G401.6 (cell line): ENCODE measurements around the gene ASAH2B.
"Not testable (repeated sequence)": the region's sequence is repeated elsewhere in the genome, so short reads cannot be mapped to it uniquely, and the experiment has no call there.

ENCODE experiments used
- FAIRE-seq: peaks from 2 replicates; lab custom pipeline; 2012; peaks lifted over from hg19 to GRCh38; lab: Jason Lieb, UNC

The ASAH2B gene

GRCh38 chr10:50739618-50740292 is at the start of gene ASAH2B:
Gene ASAH2B (plus strand): TSS chr10:50739936. CDS start chr10:50745131, 5,195 bp downstream.
- no peak for FAIRE-seq

DNA sequence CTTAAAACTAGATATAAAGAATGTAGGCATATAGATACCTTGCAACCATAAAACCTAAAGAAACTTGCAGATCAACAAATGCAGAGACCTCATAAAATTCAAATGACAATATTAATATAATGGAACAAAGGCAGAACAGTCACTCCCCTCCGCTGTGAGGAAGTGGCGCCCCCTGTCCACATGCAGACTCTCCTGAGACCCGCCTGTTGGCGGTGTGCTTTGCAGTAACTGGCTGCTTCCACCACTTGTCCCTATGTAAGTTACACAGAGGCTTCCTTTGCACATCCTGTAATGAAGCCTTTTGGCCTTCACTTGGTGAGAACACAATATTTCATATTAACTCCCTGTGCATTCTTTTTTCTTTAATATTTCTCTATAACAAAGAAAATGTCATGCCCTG is 41.9 kb upstream of the ASAH2B start:
- FAIRE-seq = not testable (repeated sequence)

GRCh38 chr10:50701947-50702346 is 37.8 kb upstream of the ASAH2B start:
- not testable (repeated sequence) for FAIRE-seq

GRCh38 chr10:50702997-50703396 is 36.7 kb upstream of the ASAH2B start:
- FAIRE-seq = not testable (repeated sequence)

DNA sequence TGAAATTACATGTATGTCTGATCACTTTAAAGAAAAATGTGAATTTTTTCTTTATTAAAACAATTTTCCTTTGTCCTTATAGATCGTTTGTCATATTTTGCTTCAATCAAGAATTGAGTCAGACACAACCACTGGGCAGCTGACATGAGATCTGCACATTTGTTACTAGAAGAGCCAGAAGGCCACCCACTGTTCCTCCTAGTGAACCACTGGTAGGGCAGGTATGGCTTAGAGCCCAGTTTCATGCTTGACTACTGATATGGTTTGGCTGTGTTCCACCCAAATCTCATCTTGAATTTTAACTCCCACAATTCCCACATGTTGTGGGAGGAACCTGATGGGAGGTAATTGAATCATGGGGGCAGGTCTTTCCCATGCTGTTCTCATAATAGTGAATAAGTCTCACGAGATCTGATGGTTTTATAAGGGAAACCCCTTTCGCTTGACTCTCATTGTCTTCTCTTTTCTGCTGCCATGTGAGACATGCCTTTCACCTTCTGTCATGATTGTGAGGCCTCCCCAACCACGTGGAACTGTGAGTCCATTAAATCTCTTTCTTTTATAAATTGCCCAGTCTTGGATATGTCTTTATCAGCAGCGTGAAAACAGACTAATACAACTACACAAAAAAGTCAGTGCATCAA is 35.2 kb upstream of the ASAH2B start:
- FAIRE-seq = not testable (repeated sequence)

DNA sequence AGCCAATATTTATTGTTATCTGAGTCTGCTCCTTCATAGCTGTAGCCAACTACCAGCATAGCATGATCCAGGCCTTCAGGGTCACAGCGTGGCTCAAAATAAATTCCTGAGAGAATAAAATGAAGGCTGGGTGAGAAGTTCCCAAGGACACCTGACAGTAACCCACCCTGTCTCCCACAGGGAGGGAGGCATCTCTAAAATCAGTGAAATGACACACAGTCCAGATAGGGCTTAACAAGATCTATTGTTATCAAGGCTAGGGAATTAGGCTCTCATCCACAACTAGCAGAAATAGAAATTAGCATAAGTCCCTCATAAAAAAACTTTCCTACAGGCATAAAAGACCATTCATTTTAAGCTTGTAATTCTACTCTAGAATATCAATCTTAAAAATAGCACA is 33.7 kb upstream of the ASAH2B start:
- FAIRE-seq = not testable (repeated sequence)

DNA sequence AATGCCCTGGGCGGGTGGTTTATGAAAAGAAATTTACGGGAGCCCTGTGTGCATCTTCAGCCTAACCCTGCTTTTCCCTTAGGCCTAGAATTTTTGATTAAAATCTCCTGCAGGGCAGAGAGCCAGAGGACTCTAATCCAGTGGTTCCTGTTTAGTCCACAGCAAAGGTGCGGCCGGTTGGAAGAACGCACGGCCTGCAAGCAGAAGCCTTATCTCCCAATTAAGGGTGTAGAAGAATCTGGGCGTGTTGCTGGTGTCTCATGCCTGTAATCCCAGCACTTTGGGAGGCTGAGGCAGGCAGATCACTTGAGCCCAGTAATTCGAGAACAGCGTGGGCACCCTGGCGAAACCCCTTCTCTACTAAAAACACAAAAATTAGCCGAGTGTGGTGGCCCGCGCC is 29.5 kb upstream of the ASAH2B start:
- not testable (repeated sequence) for FAIRE-seq

- FAIRE-seq = not testable (repeated sequence)
These were observed 15.9 kb upstream of the ASAH2B start for GRCh38 chr10:50723812-50724211.

DNA sequence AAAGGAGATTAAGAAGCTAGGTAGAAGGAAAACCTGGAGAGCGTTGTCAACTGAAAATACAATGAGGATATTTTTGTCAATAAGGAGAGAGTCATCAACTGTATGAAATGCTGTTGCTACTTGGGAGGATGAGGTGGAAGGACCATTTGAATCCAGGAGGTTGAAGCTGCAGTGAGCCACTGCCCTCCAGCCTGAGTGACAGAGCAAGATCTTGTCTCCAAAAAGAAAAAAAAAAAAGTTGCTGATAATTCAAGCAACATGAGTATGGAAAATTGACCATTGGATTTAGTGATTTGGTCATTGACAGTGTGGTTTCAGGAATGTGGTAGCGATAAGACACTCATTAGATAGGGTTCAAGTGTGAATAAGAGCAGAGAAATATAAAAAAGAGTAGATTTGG is 11.6 kb upstream of the ASAH2B start:
- FAIRE-seq = not testable (repeated sequence)

DNA sequence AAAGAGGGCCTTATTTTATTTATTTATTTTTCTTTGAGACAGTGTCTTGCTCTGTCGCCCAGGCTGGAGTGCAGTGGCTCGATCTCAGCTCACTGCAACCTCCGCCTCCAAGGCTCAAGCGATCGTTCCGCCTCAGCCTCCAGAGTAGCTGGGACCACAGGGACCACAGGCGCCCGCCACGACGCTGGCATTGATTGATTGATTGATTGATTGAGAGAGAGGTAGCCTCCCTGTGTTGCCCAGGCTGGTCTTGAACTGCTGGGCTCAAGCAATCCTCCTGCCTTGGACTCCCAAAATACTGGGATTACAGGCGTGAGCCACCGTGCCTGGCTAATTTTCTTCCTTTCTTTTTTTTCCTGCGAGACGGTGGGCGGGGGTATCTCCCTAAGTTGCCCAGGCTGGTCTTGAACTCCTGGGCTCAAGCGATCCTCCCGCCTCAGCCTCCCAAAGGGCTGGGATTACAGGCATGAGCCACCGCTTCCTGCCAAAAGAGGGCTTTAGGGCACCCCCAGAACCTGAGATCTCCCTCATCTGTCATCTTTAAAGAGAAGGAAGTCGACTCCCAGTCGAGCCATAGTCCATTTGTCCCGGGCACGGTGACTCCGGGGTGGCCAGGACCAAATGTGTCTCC is 634 bp upstream of the ASAH2B start:
- FAIRE-seq = not testable (repeated sequence)

- FAIRE-seq = no peak
These were observed 535 bp downstream of the ASAH2B start for GRCh38 chr10:50740293-50740648.

DNA sequence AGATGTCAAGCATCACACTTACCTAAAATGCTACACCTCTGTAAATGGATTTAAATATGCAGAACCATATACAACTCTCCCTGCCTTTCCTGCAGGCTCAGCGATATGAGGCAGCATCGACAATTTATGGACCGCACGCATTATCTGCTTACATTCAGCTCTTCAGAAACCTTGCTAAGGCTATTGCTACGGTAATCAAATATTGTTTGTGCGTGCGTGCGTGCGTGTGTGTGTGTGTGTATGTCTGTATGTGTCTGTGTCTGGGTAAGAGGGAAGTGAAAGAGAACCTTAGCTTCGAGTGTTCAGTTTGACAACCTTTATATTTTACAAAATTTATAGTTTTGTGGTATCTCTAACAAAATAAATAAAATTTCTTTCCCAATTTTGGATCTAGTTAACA is 3.1 kb downstream of the ASAH2B start:
- FAIRE-seq = not testable (repeated sequence)

DNA sequence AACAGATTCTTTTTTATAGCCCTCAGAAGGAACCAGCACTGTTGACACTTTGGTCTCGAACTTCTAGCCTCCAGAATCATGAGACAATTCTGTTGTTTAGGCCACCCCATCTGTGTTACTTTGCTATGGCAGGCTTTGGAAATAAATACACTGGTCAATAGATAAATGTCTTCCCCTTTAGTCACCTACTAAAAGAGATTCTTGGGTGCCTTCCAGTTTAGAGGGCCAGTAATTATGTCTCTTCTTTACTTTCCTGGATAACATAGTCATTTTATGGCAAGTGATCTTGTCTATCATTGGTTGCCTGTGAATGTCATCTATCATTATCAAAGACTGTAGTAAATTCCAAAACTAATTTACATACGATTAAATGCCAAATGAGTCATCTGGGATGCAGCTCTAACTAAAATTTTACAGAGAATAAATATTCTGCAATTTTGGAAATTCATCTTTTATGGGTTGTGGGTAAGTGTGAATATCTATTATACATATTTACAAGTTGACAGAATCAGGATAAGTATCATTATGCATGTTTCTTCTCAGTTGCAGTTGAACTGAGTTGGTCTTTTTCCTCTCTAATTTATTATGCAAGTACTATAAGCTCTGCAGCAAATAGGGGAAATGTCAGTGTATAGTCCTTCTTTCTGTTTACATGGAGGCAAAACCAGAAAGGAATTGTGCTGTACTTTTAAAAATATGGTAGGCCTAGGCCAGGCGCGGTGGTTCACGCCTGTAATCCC is 27.2 kb downstream of the ASAH2B start:
- FAIRE-seq = not testable (repeated sequence)

GRCh38 chr10:50772042-50772441 is 32.3 kb downstream of the ASAH2B start:
- not testable (repeated sequence) for FAIRE-seq

DNA sequence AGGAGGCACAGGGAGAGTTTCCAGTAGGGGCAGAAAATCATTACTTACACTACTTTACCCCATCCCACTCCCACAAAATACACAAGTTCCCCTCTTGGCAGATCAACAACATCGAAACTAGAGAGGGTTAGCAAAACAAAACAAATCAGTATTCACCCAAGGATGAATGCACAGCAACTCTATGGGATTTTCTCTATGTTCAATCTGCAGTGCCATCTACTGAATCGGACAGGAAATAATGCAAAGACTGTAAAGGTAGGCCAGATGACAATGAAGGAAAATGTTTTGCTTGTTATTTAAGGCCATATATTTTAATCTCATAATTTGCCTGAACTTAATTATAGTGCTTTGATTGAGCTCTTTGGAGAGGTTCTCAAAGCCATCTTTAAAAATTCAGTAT is 35.1 kb downstream of the ASAH2B start:
- FAIRE-seq = not testable (repeated sequence)

DNA sequence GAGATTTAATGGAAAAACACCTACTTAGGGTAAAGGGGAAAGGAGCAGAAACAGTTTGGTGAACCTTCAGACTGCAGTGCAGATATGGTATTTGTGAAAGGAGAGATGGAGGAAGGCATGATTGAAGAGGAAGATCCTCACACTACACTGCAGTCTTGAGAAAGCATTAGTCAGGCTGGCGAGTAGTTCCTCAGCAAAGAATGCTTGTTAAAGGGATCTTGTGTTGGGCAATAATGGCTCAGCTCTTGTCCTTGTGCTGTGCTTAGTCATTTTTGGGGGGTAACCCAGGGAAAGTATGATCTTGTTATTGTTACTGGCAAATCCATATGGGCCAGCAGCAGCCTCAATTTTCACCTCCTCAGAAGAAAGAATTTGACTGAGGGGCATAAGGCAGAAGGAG is 40.3 kb downstream of the ASAH2B start:
- FAIRE-seq = not testable (repeated sequence)

GRCh38 chr10:50782017-50782416 is 42.3 kb downstream of the ASAH2B start:
- FAIRE-seq = not testable (repeated sequence)

GRCh38 chr10:50787962-50788361 is 48.2 kb downstream of the ASAH2B start:
- FAIRE-seq = not testable (repeated sequence)

GRCh38 chr10:50788951-50789945 is 49.5 kb downstream of the ASAH2B start:
- FAIRE-seq = peak; percentile 99

DNA sequence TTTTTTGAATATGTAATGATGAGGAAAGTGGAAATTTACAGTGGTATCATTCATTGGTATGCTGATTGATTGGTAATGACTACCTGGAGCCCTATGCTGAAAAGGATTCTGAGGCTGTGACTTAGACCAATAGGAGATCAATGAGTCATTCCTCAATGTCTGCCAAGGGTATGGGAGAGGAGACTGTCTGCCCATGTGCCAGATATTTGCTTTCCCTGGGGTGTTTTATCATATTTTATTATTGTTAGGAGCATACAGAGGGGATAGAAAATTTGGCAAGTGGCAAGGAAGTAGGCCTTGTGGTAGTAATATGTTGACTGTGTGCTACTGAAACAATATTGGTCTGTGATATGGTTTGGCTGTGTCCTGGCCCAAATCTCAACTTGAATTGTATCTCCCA is 54.8 kb downstream of the ASAH2B start:
- FAIRE-seq = no peak

GRCh38 chr10:50796693-50797092 is 57.0 kb downstream of the ASAH2B start:
- FAIRE-seq = no peak
